K562 (cell line): Measurements from ENCODE around the gene VIPR1. TPM values are rescaled to one million over a fixed set of nuclear protein-coding genes. Genes with fewer than 3 reads are reported as not detected.

Experiments used
- BCOR ChIP-seq: fragments of 450-650 bp; IDR thresholded peaks from 2 replicates; pipeline ENCODE4 v1.6.1; 2016
- BRF1 ChIP-seq: IDR thresholded peaks from 3 replicates; pipeline ENCODE4 v1.6.1; 2011; ENCODE audit warnings: borderline replicate concordance, mild to moderate bottlenecking; ENCODE audit not compliant: insufficient read length; ENCODE audit errors: extremely low read depth
- KAT8 ChIP-seq: fragments of 450-650 bp; IDR thresholded peaks from 2 replicates; pipeline ENCODE4 v1.6.1; 2016; ENCODE audit warnings: low read depth, mild to moderate bottlenecking
- PRDM10 ChIP-seq: fragments of 450-650 bp; IDR thresholded peaks from 2 replicates; pipeline ENCODE4 v1.6.1; 2018; ENCODE audit not compliant: partially characterized antibody
- YY1 ChIP-seq, 3 experiments: IDR thresholded peaks; 2 replicates each; pipeline ENCODE4 v1.6.1; 2011; ENCODE audit warnings: low read length in 2 of 3, mild to moderate bottlenecking in 2 of 3, moderate library complexity in 2 of 3, borderline replicate concordance in 1 of 3, control low read depth in 1 of 3, low read depth in 1 of 3; ENCODE audit not compliant: insufficient read depth in 3 of 3, insufficient replicate concordance in 2 of 3, control insufficient read depth in 1 of 3, insufficient read length in 1 of 3; ENCODE audit errors: extremely low read depth in 1 of 3
- ZBTB7A ChIP-seq: IDR thresholded peaks from 2 replicates; pipeline ENCODE4 v1.6.1; 2011; ENCODE audit warnings: low read depth, mild to moderate bottlenecking, low read length, moderate library complexity, borderline replicate concordance; ENCODE audit not compliant: control insufficient read depth
- ZFP30 ChIP-seq: fragments of 250-450 bp; sonication (Bioruptor Pico); IDR thresholded peaks from 2 replicates; pipeline ENCODE4 v1.8.0; 2022; ENCODE audit warnings: moderate library complexity, mild to moderate bottlenecking, inconsistent platforms, borderline replicate concordance
- ZFP36 ChIP-seq: fragments of 150-350 bp; IDR thresholded peaks from 2 replicates; pipeline ENCODE4 v1.6.1; 2018; ENCODE audit warnings: low read length, low read depth; ENCODE audit not compliant: partially characterized antibody
- ZNF384 ChIP-seq: IDR thresholded peaks from 2 replicates; pipeline ENCODE4 v1.6.1; 2012; ENCODE audit warnings: low read depth, low read length, improper control_type of control experiment
- polyA plus RNA-seq, 8 experiments: library from polyadenylated mRNA; depleted of rRNA in 4 of 8; stranded (reverse) in 5 of 8; unstranded in 3 of 8; fragments of >200 nt; fragmentation: Nextera tagmentation in 2 of 8; fragmentation: Illumina TruSeq in 1 of 8; extraction: Ambion mirVana in 2 of 8; extraction: Trizol in 1 of 8; gene quantifications; 2 replicates each; pipeline versions ENCODE4 v1.2.1 to v1.2.3, GENCODE V29; 2011 to 2014; ENCODE audit warnings: inconsistent platforms in 1 of 8, missing spikeins in 1 of 8
- total RNA-seq, 7 experiments: library from RNA; depleted of rRNA in 6 of 7; stranded (reverse); fragments of >200 nt in 6 of 7; fragmentation: Illumina TruSeq in 2 of 7; extraction: Trizol in 2 of 7; gene quantifications; 2 replicates each; pipeline versions ENCODE4 v1.2.1 to v1.2.3, GENCODE V29; 2011 to 2021; ENCODE audit warnings: low replicate concordance in 1 of 7

VIPR1 gene
- total and polyA plus RNA-seq, 9 of the 15 experiments (the other 6 are each of a cell fraction or from before 2014, with no cell fraction given): 0.04 to 0.38 (median 0.12) TPM; not detected in 3

DNA sequence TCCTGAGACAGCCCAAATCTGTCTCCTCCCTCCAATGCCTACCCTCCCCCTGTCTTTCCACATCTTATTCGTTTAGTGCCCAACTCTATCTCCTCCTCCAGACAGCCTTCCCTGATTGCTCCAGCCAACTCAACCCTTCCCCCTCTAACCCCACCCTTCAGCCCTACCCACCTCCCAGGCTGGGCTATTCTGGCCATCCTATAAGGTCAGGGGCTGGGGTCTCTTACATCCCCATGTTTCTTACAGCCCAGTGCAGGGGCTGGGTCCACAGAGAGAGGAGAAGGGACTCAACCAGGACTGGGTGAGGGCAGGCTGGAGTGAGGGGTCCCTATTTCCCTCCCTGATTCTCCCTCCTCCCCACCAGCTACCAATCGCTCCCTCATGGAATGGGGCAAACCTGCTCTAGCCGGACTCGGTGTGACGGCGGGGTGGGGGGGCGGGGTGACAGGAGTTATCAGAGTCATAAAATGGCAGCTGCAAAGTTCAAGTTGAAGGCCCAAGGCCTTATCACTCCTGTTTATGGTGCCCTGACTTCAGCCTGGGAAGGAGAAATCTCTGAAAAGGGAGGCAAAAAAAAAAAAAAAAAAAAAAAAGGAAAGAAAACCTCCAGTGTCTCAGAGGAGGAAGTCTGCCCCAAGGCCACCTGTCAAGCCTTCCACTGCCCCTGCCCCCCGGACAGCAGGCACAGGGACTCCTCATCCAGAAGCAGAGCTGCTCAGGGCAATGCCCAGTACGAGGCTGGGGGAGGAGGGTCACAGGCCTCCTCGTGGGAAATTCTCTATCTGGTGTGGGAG is 2.1 kb downstream of the VIPR1 start (continued):
- TF ChIP-seq ZNF384 (peak; percentile 31; the same call in 1 of the 2 replicates), PRDM10 (peak; percentile 14), YY1 (IDR thresholded peaks at IDR 0.05; ENCODE audit: borderline replicate concordance in 1 of 3, control insufficient read depth in 1 of 3, extremely low read depth in 1 of 3, insufficient read depth in 3 of 3, insufficient read length in 1 of 3, insufficient replicate concordance in 2 of 3, low read depth in 1 of 3, low read length in 2 of 3) (peak in 1 of 3 experiments; percentile 45), ZFP30 (CRISPR knock-in tag) (no peak), BCOR (peak; percentile 72), BRF1 (no peak), ZFP36 (peak; percentile 96), KAT8 (no peak), ZBTB7A (peak; percentile 23; the same call in 1 of the 2 replicates)
